ENCODE data around the gene C19orf81. TPM values are rescaled to one million over a fixed set of nuclear protein-coding genes. Genes with fewer than 3 reads are reported as not detected.
"Not testable (repeated sequence)": the region's sequence is repeated elsewhere in the genome, so short reads cannot be mapped to it uniquely, and the experiment has no call there.

The C19orf81 gene
- polyA plus RNA-seq, 1 donor from 2014 or later, result 28.3 TPM

DNA sequence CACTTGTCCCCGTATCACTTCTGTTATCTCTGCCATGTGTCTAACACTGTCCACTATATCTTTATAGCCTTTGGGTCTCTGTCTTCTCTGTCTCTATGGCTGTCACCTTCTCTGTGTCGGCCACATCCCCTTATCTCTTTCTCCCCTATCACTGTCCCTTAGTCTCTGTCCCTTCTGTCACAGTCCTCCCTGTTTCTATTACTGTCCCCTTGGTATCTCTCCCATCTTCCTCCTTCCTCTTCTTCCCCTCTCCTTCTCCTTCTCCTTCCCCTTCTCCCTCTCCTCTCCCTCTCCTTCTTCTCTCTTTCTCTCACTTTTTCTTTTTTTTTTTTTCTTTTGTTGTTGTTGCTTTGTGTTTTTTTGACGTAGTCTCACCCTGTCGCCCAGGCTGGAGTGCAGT lies 46.3 kb upstream of the C19orf81 start:
- no peaks in the 10 kb centered on the region for H3K36me3 ChIP-seq (ENCODE audit: insufficient read depth, low read length)
- H3K4me2 ChIP-seq (ENCODE audit: low read length), result no peak overlapping the region
- no peaks in the 10 kb centered on the region for H3F3A ChIP-seq (ENCODE audit: insufficient read depth, low read length, poor library complexity, severe bottlenecking)
- H3K9ac ChIP-seq (ENCODE audit: low read length), result no peak overlapping the region
- no peak overlapping the region for H2AFZ ChIP-seq (ENCODE audit: low read depth, low read length)
- H3K4me3 ChIP-seq (ENCODE audit: low read length), result no peak overlapping the region
- no peaks in the 10 kb centered on the region for H4K20me1 ChIP-seq (ENCODE audit: insufficient read depth)
- no peaks in the 10 kb centered on the region for H3K79me2 ChIP-seq (replicated peaks; ENCODE audit: insufficient read depth, low read length)
- TF ChIP-seq, protein P1, sequence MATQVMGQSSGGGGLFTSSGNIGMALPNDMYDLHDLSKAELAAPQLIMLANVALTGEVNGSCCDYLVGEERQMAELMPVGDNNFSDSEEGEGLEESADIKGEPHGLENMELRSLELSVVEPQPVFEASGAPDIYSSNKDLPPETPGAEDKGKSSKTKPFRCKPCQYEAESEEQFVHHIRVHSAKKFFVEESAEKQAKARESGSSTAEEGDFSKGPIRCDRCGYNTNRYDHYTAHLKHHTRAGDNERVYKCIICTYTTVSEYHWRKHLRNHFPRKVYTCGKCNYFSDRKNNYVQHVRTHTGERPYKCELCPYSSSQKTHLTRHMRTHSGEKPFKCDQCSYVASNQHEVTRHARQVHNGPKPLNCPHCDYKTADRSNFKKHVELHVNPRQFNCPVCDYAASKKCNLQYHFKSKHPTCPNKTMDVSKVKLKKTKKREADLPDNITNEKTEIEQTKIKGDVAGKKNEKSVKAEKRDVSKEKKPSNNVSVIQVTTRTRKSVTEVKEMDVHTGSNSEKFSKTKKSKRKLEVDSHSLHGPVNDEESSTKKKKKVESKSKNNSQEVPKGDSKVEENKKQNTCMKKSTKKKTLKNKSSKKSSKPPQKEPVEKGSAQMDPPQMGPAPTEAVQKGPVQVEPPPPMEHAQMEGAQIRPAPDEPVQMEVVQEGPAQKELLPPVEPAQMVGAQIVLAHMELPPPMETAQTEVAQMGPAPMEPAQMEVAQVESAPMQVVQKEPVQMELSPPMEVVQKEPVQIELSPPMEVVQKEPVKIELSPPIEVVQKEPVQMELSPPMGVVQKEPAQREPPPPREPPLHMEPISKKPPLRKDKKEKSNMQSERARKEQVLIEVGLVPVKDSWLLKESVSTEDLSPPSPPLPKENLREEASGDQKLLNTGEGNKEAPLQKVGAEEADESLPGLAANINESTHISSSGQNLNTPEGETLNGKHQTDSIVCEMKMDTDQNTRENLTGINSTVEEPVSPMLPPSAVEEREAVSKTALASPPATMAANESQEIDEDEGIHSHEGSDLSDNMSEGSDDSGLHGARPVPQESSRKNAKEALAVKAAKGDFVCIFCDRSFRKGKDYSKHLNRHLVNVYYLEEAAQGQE (IDR thresholded peaks at IDR 0.05; ENCODE audit: borderline replicate concordance), result no peak
- TF ChIP-seq, protein P2, sequence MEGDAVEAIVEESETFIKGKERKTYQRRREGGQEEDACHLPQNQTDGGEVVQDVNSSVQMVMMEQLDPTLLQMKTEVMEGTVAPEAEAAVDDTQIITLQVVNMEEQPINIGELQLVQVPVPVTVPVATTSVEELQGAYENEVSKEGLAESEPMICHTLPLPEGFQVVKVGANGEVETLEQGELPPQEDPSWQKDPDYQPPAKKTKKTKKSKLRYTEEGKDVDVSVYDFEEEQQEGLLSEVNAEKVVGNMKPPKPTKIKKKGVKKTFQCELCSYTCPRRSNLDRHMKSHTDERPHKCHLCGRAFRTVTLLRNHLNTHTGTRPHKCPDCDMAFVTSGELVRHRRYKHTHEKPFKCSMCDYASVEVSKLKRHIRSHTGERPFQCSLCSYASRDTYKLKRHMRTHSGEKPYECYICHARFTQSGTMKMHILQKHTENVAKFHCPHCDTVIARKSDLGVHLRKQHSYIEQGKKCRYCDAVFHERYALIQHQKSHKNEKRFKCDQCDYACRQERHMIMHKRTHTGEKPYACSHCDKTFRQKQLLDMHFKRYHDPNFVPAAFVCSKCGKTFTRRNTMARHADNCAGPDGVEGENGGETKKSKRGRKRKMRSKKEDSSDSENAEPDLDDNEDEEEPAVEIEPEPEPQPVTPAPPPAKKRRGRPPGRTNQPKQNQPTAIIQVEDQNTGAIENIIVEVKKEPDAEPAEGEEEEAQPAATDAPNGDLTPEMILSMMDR (IDR thresholded peaks at IDR 0.05; ENCODE audit: poor library complexity, severe bottlenecking), result no peak
- TF ChIP-seq POLR2AphosphoS5 (IDR thresholded peaks at IDR 0.05), result no peak
- no peak for TF ChIP-seq SMC3 (conservative IDR thresholded peaks at IDR 0.05; ENCODE audit: poor library complexity)
- TF ChIP-seq EP300 (conservative IDR thresholded peaks at IDR 0.05; ENCODE audit: poor library complexity, severe bottlenecking), result no peak
- no peak for TF ChIP-seq RAD21 (conservative IDR thresholded peaks at IDR 0.05)
- no peak for TF ChIP-seq MXI1 (conservative IDR thresholded peaks at IDR 0.05; ENCODE audit: poor library complexity, severe bottlenecking)
- TF ChIP-seq EZH2 (IDR thresholded peaks at IDR 0.05; ENCODE audit: borderline replicate concordance, insufficient read depth, low read length, poor library complexity, severe bottlenecking), result no peak
- TF ChIP-seq TAF1 (IDR thresholded peaks at IDR 0.05; ENCODE audit: low read depth), result no peak
- H3K27ac ChIP-seq (ENCODE audit: low read length), result no peak overlapping the region
- H3K27me3 ChIP-seq (ENCODE audit: insufficient read depth, low read depth, low read length), result peaks cover 28% of the 10 kb centered on the region
- H3K9me3 ChIP-seq (ENCODE audit: low read length), result peaks cover 9% of the 10 kb centered on the region
- no peaks in the 10 kb centered on the region for H3K9me2 ChIP-seq (ENCODE audit: insufficient read depth, low read length)

DNA sequence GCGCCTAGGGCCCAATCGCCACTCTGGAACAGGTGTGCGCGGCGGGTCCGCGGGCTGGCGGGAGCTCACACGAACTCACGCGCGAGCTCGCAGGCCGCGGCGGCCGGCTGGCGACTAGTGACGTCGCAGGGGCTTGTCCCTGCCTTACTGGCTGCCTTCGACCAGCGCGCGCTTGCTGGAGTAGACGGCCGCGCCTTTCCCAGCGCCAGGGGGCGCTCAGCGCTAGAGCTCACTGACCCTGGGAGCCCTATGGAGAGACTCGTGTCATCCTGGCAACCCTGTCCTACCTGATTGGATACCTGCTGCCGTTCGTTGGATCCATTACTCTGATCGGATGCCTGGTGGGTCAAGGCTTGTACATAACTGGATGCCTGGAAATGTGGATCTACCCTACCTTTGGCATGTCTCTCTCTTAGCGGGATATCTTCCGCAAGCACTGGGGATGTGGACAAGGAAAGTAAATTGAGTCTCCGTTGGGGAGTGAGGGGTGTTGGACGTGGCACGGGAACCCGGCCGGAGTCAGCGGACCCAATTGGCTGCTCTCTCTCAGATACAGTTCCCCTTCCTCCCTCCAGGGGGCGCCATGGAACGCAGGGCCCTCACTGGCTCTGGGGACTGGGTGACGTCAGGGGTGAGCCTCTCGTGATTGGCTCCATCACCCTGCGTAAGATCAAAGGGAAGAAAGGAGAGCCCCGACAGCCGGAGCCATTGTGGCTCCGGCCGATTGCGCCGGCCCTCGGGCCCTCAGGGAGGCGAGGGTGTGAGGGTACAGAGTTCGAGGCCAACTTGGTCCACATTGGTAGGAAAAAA lies 44.8 kb upstream of the C19orf81 start:
- H4K20me1 ChIP-seq (ENCODE audit: insufficient read depth); H3K4me2 ChIP-seq (ENCODE audit: low read length); H3K79me2 ChIP-seq (replicated peaks; ENCODE audit: insufficient read depth, low read length); H3K27ac ChIP-seq (ENCODE audit: low read length); H3K9me2 ChIP-seq (ENCODE audit: insufficient read depth, low read length); H3F3A ChIP-seq (ENCODE audit: insufficient read depth, low read length, poor library complexity, severe bottlenecking); H3K4me3 ChIP-seq (ENCODE audit: low read length); H3K9ac ChIP-seq (ENCODE audit: low read length); H3K9me3 ChIP-seq (ENCODE audit: low read length); H2AFZ ChIP-seq (ENCODE audit: low read depth, low read length); H3K36me3 ChIP-seq (ENCODE audit: insufficient read depth, low read length): not testable (repeated sequence)
- H3K27me3 ChIP-seq (ENCODE audit: insufficient read depth, low read depth, low read length), result peaks cover 28% of the 10 kb centered on the region

DNA sequence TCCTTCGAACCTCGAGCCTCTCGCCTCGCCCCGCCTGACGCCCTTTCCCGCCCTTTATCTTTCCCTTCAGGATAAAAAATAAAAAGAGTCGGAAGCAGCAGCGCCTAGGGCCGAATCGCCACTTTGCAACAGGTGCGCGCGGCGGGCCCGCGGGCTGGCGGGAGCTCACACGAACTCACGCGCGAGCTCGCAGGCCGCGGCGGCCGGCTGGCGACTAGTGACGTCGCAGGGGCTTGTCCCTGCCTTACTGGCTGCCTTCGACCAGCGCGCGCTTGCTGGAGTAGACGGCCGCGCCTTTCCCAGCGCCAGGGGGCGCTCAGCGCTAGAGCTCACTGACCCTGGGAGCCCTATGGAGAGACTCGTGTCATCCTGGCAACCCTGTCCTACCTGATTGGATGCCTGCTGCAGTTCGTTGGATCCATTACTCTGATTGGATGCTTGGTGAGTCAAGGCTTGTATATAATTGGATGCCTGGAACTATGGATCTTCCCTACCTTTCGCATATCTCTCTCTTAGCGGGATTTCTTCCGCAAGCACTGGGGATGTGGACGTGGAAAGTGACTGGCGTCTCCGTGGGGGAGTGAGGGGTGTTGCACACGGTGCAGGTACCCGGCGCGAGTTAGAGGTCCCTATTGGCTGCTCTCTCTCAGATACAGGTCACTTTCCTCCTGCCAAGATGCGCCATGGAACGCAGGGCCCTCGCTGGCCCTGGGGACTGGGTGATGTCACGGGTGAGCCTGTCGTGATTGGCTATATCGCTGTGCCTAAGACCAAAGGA lies 43.0 kb upstream of the C19orf81 start:
- H3K27me3 ChIP-seq (ENCODE audit: insufficient read depth, low read depth, low read length), result peaks cover 27% of the 10 kb centered on the region
- not testable (repeated sequence) for H3K9me3 ChIP-seq (ENCODE audit: low read length); H3K9me2 ChIP-seq (ENCODE audit: insufficient read depth, low read length); H3K4me3 ChIP-seq (ENCODE audit: low read length); H3K27ac ChIP-seq (ENCODE audit: low read length); H3K9ac ChIP-seq (ENCODE audit: low read length); H4K20me1 ChIP-seq (ENCODE audit: insufficient read depth); H3K36me3 ChIP-seq (ENCODE audit: insufficient read depth, low read length); H3K4me2 ChIP-seq (ENCODE audit: low read length); H3F3A ChIP-seq (ENCODE audit: insufficient read depth, low read length, poor library complexity, severe bottlenecking); H2AFZ ChIP-seq (ENCODE audit: low read depth, low read length); H3K79me2 ChIP-seq (replicated peaks; ENCODE audit: insufficient read depth, low read length)
